ENCODE measurements around the gene CIAO1.

CIAO1 gene

GRCh38 chr2:96239091-96239490 lies 26.9 kb upstream of the CIAO1 start:
- Histone ChIP-seq H3K9ac (no peak overlapping the region), H4K20me1 (no peaks in the 10 kb centered on the region), H3K36me3 (peaks cover 34% of the 10 kb centered on the region), H3K4me3 (no peak overlapping the region), H3K4me1 (peaks cover 40% of the 10 kb centered on the region), H3K4me2 (no peak overlapping the region), H3K9me3 (no peaks in the 10 kb centered on the region), H3K27ac (no peak overlapping the region), H3K27me3 (no peaks in the 10 kb centered on the region)
- no peak for TF ChIP-seq Cebpa-rat (IDR thresholded peaks at IDR 0.05)

GRCh38 chr2:96239745-96240264 lies 26.2 kb upstream of the CIAO1 start:
- H3K9ac ChIP-seq: no peak overlapping the region
- H3K27ac ChIP-seq: no peak overlapping the region
- H3K4me2 ChIP-seq: no peak overlapping the region
- H3K4me3 ChIP-seq: no peak overlapping the region
- no peaks in the 10 kb centered on the region for H4K20me1 ChIP-seq
- H3K27me3 ChIP-seq: no peaks in the 10 kb centered on the region
- no peak for TF ChIP-seq Cebpa-rat (IDR thresholded peaks at IDR 0.05)
- H3K9me3 ChIP-seq: no peaks in the 10 kb centered on the region
- H3K36me3 ChIP-seq: peaks cover 34% of the 10 kb centered on the region
- peaks cover 35% of the 10 kb centered on the region for H3K4me1 ChIP-seq

GRCh38 chr2:96240341-96241038 lies 25.5 kb upstream of the CIAO1 start:
- H4K20me1 ChIP-seq: no peaks in the 10 kb centered on the region
- H3K27ac ChIP-seq: peak overlapping the region; percentile 83
- H3K9ac ChIP-seq: no peak overlapping the region
- H3K4me3 ChIP-seq: no peak overlapping the region
- no peaks in the 10 kb centered on the region for H3K9me3 ChIP-seq
- peak overlapping the region; percentile 74; the same call in 1 of the 2 replicates for H3K4me2 ChIP-seq
- no peak for TF ChIP-seq Cebpa-rat (IDR thresholded peaks at IDR 0.05)
- peaks cover 34% of the 10 kb centered on the region for H3K36me3 ChIP-seq
- no peaks in the 10 kb centered on the region for H3K27me3 ChIP-seq
- H3K4me1 ChIP-seq: peaks cover 38% of the 10 kb centered on the region

GRCh38 chr2:96241227-96241626 lies 24.8 kb upstream of the CIAO1 start:
- Histone ChIP-seq H3K4me1 (peaks cover 42% of the 10 kb centered on the region), H3K9me3 (no peaks in the 10 kb centered on the region), H3K27me3 (no peaks in the 10 kb centered on the region), H4K20me1 (no peaks in the 10 kb centered on the region), H3K4me2 (peak overlapping the region; percentile 74), H3K36me3 (peaks cover 34% of the 10 kb centered on the region), H3K4me3 (0 out of 2 replicates have a peak overlapping the region, but pooled peaks have one; percentile 17), H3K27ac (peak overlapping the region; percentile 83), H3K9ac (peak overlapping the region; percentile 67; the same call in 1 of the 2 replicates)
- TF ChIP-seq Cebpa-rat (IDR thresholded peaks at IDR 0.05): no peak

GRCh38 chr2:96241900-96242611 lies 24.0 kb upstream of the CIAO1 start:
- no peaks in the 10 kb centered on the region for H3K27me3 ChIP-seq
- H4K20me1 ChIP-seq: no peaks in the 10 kb centered on the region
- peaks cover 50% of the 10 kb centered on the region for H3K4me1 ChIP-seq
- peak overlapping the region; percentile 17; the same call in 1 of the 2 replicates for H3K4me3 ChIP-seq
- no peaks in the 10 kb centered on the region for H3K9me3 ChIP-seq
- H3K27ac ChIP-seq: peak overlapping the region; percentile 83
- no peak for TF ChIP-seq Cebpa-rat (IDR thresholded peaks at IDR 0.05)
- peaks cover 26% of the 10 kb centered on the region for H3K36me3 ChIP-seq
- H3K4me2 ChIP-seq: peak overlapping the region; percentile 74
- peak overlapping the region; percentile 67 for H3K9ac ChIP-seq

GRCh38 chr2:96243843-96244242 lies 22.2 kb upstream of the CIAO1 start:
- Histone ChIP-seq H3K4me1 (peaks cover 58% of the 10 kb centered on the region), H3K27me3 (no peaks in the 10 kb centered on the region), H3K4me2 (no peak overlapping the region), H3K36me3 (peaks cover 13% of the 10 kb centered on the region), H3K9me3 (no peaks in the 10 kb centered on the region), H3K4me3 (no peak overlapping the region), H4K20me1 (no peaks in the 10 kb centered on the region), H3K9ac (no peak overlapping the region), H3K27ac (no peak overlapping the region)
- TF ChIP-seq Cebpa-rat (IDR thresholded peaks at IDR 0.05): no peak

GRCh38 chr2:96245609-96246390 lies 20.2 kb upstream of the CIAO1 start:
- peak overlapping the region; percentile 72 for H3K27ac ChIP-seq
- no peaks in the 10 kb centered on the region for H3K9me3 ChIP-seq
- H3K27me3 ChIP-seq: no peaks in the 10 kb centered on the region
- H3K4me2 ChIP-seq: peak overlapping the region; percentile 68
- H3K4me3 ChIP-seq: no peak overlapping the region
- H4K20me1 ChIP-seq: no peaks in the 10 kb centered on the region
- peaks cover 16% of the 10 kb centered on the region for H3K36me3 ChIP-seq
- TF ChIP-seq Cebpa-rat (IDR thresholded peaks at IDR 0.05): no peak
- peak overlapping the region; percentile 38; the same call in 1 of the 2 replicates for H3K9ac ChIP-seq
- peaks cover 59% of the 10 kb centered on the region for H3K4me1 ChIP-seq

- no peak overlapping the region for H3K9ac ChIP-seq
- peak overlapping the region; percentile 68 for H3K4me2 ChIP-seq
- peaks cover 59% of the 10 kb centered on the region for H3K4me1 ChIP-seq
- TF ChIP-seq Cebpa-rat (IDR thresholded peaks at IDR 0.05): no peak
- no peak overlapping the region for H3K4me3 ChIP-seq
- peak overlapping the region; percentile 72 for H3K27ac ChIP-seq
- H4K20me1 ChIP-seq: no peaks in the 10 kb centered on the region
- H3K9me3 ChIP-seq: no peaks in the 10 kb centered on the region
- no peaks in the 10 kb centered on the region for H3K27me3 ChIP-seq
- H3K36me3 ChIP-seq: peaks cover 27% of the 10 kb centered on the region
Measured at GRCh38 chr2:96247009-96247408, 19.0 kb upstream of the CIAO1 start.

- H3K4me1 ChIP-seq: peaks cover 51% of the 10 kb centered on the region
- H3K4me3 ChIP-seq: no peak overlapping the region
- H3K4me2 ChIP-seq: no peak overlapping the region
- H3K36me3 ChIP-seq: peaks cover 36% of the 10 kb centered on the region
- H4K20me1 ChIP-seq: no peaks in the 10 kb centered on the region
- H3K27me3 ChIP-seq: no peaks in the 10 kb centered on the region
- H3K27ac ChIP-seq: no peak overlapping the region
- no peak overlapping the region for H3K9ac ChIP-seq
- TF ChIP-seq Cebpa-rat (IDR thresholded peaks at IDR 0.05): no peak
- no peaks in the 10 kb centered on the region for H3K9me3 ChIP-seq
Measured at GRCh38 chr2:96247896-96248295, 18.1 kb upstream of the CIAO1 start.

Data from BLaER1 (cell line).